DND-41 (cell line): Measurements from ENCODE around the gene CCR9.

Experiments used
- CTCF ChIP-seq: IDR thresholded peaks from 2 replicates; pipeline ENCODE4 v1.5.1; 2012; ENCODE audit warnings: borderline replicate concordance, low read length, moderate library complexity, mild to moderate bottlenecking; ENCODE audit not compliant: poor library complexity, severe bottlenecking; ENCODE audit errors: extremely low read depth
- EZH2 ChIP-seq: IDR thresholded peaks from 3 replicates; pipeline ENCODE4 v1.6.1; 2012; ENCODE audit warnings: borderline replicate concordance, low read depth, mild to moderate bottlenecking, moderate library complexity, low read length, inconsistent platforms; ENCODE audit not compliant: severe bottlenecking

- TF ChIP-seq CTCF (no peak), EZH2 (no peak)
Observed at GRCh38 chr3:45904931-45905330, 18.6 kb downstream of the CCR9 start.
